ENCODE measurements around the gene TPCN2. TPM values are rescaled to one million over a fixed set of nuclear protein-coding genes. Genes with fewer than 3 reads are reported as not detected.

The TPCN2 gene
- total RNA-seq, 1 experiment from 2014 or later, result 20.6 TPM

- no TSS peak for BruUV-seq (replicated peaks)
- DNase-seq (ENCODE audit: low read depth, low spot score) (no peak), ATAC-seq (no peak)
- Histone ChIP-seq H3K4me1 (ENCODE audit: control insufficient read depth, insufficient read depth, low read length) (peaks cover 20% of the 10 kb centered on the region), H3K36me3 (ENCODE audit: control insufficient read depth, insufficient read depth, low read length) (no peaks in the 10 kb centered on the region), H3K27me3 (ENCODE audit: control insufficient read depth, insufficient read depth, low read length) (no peaks in the 10 kb centered on the region), H3K4me3 (ENCODE audit: low read depth in 2 of 2, low read length in 2 of 2) (no peak overlapping the region), H3K27ac (ENCODE audit: low read length) (no peak overlapping the region), H3K9me3 (ENCODE audit: control insufficient read depth, insufficient read depth, low read depth, low read length) (no peaks in the 10 kb centered on the region)
- CTCF ChIA-PET, result no interaction called here
- POLR2A ChIA-PET, result no interaction called here
- TF ChIP-seq POLR2AphosphoS5 (IDR thresholded peaks at IDR 0.05; ENCODE audit: low read depth, low read length) (no peak), TCF7L2 (IDR thresholded peaks at IDR 0.05; ENCODE audit: low read depth, low read length) (no peak), SIN3A (IDR thresholded peaks at IDR 0.05; ENCODE audit: borderline replicate concordance, insufficient read depth, low read depth, low read length) (no peak), CTCF (IDR thresholded peaks at IDR 0.05) (no peak), REST (IDR thresholded peaks at IDR 0.05; ENCODE audit: insufficient read depth in 1 of 2, low read depth in 2 of 2, low read length in 1 of 2) (no peak)
- intact Hi-C loops (cut with micrococcal nuclease; ENCODE audit: unreplicated experiment) (loop anchor here (10.0 kb wide), 2 partner anchors 106 to 566 kb away; partner anchors contain the start of gene LTO1), in situ Hi-C loops (cut with HindIII; ENCODE audit: low pct_unique_long_range_greater_than_20kb, low sequenced_read_pairs) (no loop called here)
Observed at GRCh38 chr11:69108559-69108958, 59.8 kb downstream of the TPCN2 start.

- H3K4me1 ChIP-seq (ENCODE audit: control insufficient read depth, insufficient read depth, low read length), result peaks cover 18% of the 10 kb centered on the region
- H3K4me3 ChIP-seq (ENCODE audit: low read depth in 2 of 2, low read length in 2 of 2), result no peak overlapping the region
- no TSS peak for BruUV-seq (replicated peaks)
- H3K36me3 ChIP-seq (ENCODE audit: control insufficient read depth, insufficient read depth, low read length), result no peaks in the 10 kb centered on the region
- ChIA-PET POLR2A (interaction anchor here (0.5 kb wide), 1 partner anchor 560 kb away, joined by 4 read pairs; no protein-coding TSS in a partner anchor), CTCF (no interaction called here)
- in situ Hi-C loops (cut with HindIII; ENCODE audit: low pct_unique_long_range_greater_than_20kb, low sequenced_read_pairs) (no loop called here), intact Hi-C loops (cut with micrococcal nuclease; ENCODE audit: unreplicated experiment) (loop anchor here (10.0 kb wide), 2 partner anchors 106 to 566 kb away; partner anchors contain the start of gene LTO1)
- DNase-seq (ENCODE audit: low read depth, low spot score) (no peak), ATAC-seq (no peak)
- TF ChIP-seq POLR2AphosphoS5 (IDR thresholded peaks at IDR 0.05; ENCODE audit: low read depth, low read length), result no peak
- TF ChIP-seq REST (IDR thresholded peaks at IDR 0.05; ENCODE audit: insufficient read depth in 1 of 2, low read depth in 2 of 2, low read length in 1 of 2), result no peak
- TF ChIP-seq CTCF (IDR thresholded peaks at IDR 0.05), result no peak
- TF ChIP-seq SIN3A (IDR thresholded peaks at IDR 0.05; ENCODE audit: borderline replicate concordance, insufficient read depth, low read depth, low read length), result no peak
- no peak for TF ChIP-seq TCF7L2 (IDR thresholded peaks at IDR 0.05; ENCODE audit: low read depth, low read length)
- H3K27me3 ChIP-seq (ENCODE audit: control insufficient read depth, insufficient read depth, low read length), result no peaks in the 10 kb centered on the region
- no peaks in the 10 kb centered on the region for H3K9me3 ChIP-seq (ENCODE audit: control insufficient read depth, insufficient read depth, low read depth, low read length)
- H3K27ac ChIP-seq (ENCODE audit: low read length), result no peak overlapping the region
Observed at GRCh38 chr11:69109101-69109500, 60.4 kb downstream of the TPCN2 start.
